Activated CD8-positive, alpha-beta memory T cell treated with anti-CD3 and anti-CD28 coated beads for 1 hour (primary cell): ENCODE data around the gene EREG.
"Not testable (repeated sequence)": the region's sequence is repeated elsewhere in the genome, so short reads cannot be mapped to it uniquely, and the experiment has no call there.

Experiments used
- DNase-seq, 2 donors: peaks; one replicate each; pipeline ENCODE4 v3.0.0-alpha.2; 2020; ENCODE audit warnings: low read depth in 1 of 2; ENCODE audit errors: extremely low read depth in 1 of 2

Gene EREG

DNA sequence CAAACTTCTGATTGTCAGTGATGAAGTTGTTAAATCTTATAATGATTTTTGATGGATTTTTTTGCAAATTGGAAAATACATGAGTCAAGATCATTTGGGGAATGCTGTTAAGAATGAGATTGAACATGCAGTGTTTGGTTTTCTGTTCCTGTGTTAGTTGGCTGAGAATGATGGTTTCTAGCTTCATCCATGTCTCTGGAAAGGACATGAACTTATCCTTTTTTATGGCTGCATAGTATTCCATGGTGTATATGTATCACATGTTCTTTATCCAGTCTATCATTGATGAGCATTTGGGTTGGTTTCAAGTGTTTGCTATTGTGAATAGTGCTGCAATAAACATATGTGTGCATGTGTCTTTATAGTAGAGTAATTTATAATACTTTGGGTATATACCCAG lies 24.5 kb upstream of the EREG start:
- DNase-seq: not testable (repeated sequence)

DNA sequence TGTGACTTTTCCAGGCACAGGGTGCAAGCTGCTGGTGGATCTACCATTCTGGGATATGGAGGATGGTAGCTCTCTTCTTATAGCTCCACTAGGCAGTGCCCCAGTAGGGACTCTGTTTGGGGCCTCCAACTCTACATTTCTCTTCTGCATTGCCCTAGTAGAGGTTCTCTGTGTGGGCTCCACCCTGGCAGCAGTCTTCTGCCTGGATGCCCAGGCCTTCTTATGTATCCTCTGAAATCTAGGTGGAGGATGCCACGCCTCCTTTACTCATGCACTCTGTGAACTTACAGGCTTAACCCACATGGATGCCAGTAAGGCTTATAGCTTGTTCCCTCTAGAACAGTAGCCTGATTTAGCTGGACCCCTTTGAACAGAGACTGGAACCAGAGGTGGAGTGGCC lies 20.9 kb upstream of the EREG start:
- no peak for DNase-seq

DNA sequence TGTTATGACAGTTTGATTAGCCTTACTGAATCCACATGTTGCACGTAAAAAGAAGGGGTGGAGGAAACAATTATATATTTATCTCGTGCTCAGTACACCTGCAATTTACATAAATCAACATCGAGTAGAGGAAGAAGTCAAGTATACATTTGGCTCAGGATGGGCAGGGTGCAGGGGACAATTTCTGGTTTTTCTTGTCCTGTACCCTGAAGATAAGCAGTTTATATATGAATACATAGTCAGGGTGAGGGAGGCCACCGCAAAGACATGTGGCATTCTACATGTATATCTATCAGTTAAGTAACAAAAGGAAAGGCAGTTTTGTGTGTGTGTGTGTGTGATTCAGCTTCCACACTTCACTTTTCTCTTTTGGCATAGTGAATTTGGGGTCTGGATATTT lies 11.1 kb upstream of the EREG start:
- no peak for DNase-seq

DNA sequence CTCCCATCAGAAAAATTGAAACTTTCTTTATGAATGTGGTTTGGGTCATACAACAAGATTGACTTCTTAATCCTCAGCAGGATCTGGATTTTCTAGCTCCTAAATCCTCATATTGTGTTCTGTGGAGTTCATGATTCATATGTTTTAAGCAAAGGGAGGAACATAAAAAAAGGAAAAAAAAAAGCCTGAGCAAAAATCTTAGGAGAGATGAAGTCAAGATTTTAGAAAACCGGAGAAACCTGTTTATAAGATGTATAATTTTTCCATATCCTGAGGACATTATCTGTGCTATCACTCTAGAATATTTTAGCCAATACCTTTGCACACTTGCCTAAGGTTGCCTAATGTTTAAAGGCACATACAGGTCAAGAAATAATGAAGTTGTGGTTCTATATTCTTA lies 7.0 kb upstream of the EREG start:
- DNase-seq: no peak

DNA sequence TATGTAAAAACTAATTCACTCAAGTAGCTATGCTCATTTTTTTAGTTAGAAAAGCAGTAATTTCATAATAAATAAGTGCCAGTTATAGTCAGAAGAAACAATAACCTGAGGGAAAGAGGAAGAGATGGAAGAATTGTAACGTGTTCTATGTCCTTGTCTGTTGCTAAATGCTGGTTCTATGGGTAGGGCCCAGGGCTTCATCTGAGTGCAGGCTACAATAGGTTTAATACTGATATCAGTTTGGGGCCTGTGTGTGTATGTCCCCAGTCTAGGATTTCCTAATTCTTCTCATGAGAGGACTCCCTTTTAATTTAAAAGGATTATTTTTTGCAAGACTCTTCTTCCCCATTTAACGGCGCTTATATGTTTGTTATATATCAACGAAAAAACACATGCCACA lies 3.3 kb upstream of the EREG start:
- DNase-seq: no peak

DNA sequence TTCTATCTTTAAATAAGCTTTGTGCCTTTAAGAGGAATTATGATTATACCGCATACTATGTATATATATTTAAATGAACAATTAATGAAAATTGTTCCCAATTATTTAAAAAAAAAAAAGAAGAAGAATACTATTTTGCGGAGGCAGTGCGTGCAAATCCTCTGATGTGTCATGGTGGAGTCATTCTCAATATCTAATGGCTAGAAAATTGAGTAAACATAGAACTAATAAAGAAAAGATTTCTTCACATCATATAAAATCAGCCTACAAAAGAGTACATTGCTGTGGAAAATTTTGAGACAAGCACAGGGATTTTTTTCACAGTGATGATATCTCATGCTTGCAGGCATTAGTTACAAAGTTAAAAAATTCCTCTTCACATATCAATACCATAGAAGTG lies 2.6 kb upstream of the EREG start:
- no peak for DNase-seq

DNA sequence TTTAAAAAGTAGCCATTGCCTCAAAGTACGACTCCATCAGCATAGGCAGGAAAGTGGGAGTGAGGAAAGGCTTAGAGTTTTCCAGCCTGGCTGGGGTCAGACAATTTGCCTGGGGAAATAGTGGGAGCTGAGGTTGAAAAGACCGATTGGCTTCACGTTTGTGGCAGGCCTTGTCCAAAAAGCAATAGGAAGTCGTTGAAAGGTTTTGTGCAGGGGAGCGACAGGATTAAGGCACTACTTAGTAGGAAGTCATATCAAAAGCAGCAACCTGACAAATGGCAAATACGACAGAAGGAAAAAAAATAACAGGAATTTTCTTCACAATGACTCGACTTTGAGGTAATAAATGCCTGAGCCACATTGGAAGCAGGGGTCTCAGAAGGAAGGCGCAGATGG lies 691 bp upstream of the EREG start:
- no peak for DNase-seq

DNA sequence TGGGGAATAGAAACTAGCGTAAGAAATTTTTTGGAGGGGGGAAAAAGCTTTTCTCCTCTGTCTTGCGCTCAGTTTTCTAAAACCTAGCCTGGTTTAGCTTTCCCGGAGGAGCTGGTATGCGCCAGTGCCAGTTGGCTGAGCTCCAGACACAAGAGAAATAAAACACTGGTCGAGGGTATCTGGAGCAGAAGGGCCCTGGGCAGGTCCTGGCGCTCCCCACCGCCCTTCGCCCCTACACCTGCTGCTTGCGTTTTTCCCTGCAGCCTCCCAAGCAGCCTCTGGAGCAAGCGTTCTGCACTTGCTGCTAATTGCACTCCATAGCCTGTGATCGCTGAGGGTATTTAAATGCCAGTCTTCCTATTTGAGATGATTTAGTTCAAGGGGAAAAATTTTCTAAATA lies 816 bp downstream of the EREG start:
- no peak for DNase-seq

DNA sequence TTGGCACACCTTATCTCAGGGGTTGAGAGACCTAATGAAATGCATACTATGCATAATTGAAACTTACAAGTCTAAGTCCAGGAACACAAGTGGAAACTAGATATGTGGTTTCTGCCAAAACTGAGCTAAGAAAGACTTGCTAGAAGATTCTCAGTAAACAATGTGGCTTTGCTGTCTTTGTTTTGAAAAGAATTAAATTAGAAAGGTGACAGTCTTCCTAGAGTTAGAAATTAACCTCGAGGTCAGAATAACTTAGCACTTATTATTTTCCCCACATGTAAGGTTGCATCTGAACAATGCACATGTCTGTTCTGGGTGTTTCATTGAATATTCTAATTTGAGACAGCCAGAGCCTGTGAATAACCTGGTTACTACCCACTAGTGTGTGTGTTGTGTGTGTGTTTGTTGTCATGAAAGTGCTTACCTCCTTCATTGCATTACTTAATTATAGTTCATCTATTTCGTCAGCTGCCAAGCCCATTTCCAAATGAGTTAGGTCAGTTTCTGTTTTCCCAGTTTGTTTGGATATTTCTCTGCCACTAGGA lies 1.5 kb downstream of the EREG start:
- DNase-seq: no peak

DNA sequence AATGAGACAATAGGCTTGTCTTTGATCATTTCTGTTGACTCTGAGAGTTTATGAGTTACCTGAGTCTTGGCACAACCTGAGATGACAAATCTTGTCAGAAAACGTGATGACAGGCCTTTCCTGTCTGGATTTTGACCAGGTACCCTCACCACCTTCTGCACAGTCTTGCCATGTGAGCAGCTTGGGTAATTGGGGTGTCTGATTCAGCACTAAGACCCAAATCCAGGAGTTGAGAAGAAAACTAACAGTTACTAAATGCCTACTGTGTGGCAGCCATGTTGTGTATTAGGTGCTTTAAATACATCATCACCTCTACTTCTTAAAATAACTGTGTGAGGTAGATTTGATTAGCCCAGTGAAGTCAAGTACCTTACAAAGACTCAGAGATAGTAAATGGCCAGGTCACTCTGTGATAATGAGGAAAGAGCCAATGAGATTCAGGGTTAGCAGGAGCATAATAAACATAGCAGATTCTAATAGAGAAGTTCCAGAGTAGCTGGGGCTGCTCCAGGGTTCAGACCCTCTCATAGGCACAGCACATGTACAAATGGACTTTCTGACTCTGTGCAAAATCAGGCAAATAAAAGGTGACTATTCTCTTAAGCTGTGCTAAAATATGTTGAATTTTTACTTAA lies 2.8 kb downstream of the EREG start:
- no peak for DNase-seq

DNA sequence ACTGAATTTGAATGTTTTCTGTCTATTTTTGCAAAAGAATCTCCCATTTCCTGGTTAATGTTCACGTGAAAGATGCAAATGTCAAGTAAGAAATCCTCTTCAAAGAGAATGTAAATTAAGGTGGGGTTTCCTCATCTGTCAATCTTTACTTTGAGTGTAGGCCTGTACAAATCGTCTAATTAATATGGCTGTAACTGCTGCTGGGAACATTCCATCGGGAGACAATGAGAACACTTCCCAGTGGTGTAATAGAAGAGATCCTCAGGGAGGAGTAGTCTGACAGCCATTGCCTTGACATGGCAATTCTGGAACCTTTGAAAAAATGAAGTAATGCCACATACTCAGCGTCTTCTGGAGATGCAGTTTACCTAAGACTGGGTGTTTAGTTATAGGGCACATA lies 3.7 kb downstream of the EREG start:
- no peak for DNase-seq

DNA sequence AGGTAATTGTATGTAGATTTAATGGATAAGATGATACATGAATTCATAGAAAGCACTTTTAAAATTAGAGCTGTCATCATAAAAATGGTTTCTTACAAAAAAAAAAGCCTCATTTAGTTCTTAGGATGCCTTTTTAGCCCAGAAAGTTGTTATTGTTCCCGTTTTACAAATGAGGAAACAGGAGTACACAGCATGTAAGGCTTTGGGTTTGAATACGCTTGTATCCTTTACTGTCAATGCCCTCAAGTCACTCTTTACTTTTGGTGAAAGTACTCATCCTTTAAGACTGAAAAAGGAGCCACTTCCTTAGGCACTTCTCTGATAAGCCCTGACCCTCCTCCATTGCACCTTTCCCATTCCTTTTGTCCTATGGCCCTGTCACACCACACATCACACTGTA lies 4.9 kb downstream of the EREG start:
- DNase-seq: no peak

DNA sequence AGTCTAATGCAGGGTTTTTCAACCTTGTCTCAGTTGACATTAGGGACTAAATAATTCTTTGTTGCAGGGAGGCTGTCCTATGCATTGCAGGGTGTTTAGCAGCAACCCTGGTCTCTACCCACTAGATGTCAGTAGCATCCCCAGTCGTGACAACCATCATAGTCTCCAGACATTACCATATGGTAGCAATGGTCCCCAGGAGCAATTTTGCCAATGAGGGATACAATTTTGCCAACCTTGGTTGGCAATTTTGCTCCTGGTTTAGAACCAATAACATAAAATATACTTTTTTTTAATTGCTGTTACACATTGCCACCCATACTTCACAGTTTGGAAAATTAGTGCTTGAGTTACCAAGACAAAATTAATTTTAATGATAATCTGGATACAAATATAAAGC lies 6.0 kb downstream of the EREG start:
- no peak for DNase-seq

DNA sequence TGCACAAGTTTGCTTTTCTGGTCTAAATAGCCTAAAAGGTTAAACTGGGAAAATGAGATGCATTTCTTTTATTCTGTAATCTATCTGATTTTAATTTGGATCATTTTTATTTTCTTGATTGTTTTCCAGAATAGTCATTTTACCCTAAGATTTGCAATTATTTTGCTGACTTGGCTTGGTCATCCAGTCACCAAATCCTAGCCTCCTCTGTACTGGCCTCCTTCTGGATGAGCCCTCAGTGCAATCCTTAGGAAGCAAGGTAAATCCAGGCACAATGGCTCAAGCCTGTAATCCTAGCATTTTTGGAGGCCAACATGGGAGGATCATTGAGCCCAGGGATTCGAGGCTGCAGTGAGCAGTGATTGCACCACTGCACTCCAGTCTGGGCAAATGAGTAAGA lies 9.2 kb downstream of the EREG start:
- DNase-seq: no peak

DNA sequence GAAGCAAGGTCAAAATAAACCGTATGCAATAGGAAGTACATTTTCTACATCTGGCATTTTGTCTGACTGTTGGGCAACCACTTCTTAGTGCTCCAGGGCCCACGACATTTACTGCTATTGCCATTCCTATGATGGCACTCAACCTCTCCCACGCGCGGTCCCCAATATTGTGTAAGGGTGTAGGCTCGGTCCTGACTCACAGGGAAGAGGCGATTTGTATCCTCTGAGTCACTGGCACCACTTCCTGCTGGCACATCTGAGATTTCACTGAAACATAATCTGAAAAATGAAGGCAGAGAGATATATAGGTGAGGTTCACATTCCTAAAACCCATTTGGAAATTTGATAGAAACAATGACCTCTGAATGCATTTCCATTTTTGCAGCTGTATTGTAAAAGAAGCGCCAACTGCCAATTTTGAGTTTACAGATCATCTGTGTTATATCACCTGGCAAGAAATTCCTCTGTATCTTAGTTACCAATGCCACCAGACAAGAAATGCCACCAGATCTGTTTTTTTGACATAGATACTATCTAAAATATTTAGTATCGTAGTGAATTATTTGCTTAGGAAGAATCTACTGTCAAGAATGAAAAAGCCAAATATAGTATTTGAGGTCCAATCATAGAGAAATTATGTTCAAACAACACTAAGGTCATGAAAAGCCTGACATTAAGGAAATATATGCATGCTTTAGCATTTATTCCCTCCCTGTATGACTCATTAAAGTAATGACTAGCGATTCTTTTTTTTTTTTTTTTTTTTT lies 9.8 kb downstream of the EREG start:
- no peak for DNase-seq

DNA sequence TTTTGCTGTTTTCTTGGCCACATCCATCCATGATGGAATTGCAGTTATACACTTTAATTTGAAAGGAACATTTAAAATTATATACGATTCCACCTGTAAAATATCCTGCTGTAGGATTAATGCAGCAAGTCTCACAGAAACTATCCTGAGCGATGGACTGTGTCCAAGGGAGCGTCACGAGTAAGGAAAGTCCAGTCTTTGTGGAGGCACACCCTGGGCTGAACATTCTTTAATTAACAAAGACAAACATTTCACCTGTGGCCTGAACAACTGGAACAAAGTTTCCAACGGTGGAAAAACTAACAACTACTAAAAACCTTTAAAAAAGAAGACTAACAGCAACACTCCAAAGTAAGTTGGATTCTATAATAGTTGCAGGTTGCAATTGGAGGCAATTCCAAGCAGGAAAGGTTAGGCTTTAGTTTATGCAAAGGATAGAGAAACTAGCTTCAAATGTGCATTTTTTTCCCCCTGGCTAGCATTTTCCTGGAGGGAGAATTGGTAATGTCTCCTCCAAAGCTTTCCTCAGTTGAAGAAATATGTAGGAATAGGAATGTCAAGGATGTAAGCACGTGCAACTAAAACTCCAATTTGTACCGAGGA lies 11.0 kb downstream of the EREG start:
- DNase-seq: no peak

DNA sequence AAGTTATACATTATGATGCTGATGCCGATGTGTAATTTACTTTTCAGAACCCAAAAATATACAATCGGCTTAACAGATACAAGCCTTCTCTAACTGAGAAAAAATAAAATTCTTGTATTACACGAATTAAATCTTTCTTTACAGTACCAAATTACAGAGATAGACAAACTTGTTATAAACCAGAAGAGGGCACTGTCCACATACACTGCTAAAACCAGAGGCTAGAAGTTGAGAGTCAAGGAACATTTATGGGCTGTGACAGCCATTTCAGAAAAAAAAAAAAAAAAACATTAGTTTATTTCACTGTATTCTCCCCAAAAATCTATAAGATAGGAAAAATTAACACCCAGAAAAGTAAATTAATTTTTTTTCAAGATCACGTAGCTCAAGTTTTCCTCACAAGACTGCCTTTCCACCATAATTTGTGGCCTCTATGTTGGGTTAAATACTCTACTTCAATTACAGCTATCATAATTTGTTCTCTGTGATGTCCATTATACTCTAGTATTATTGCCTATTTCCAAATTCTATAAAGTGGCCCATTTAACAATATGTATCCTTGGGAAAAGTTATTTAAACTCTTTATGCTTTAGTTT lies 12.0 kb downstream of the EREG start:
- no peak for DNase-seq

DNA sequence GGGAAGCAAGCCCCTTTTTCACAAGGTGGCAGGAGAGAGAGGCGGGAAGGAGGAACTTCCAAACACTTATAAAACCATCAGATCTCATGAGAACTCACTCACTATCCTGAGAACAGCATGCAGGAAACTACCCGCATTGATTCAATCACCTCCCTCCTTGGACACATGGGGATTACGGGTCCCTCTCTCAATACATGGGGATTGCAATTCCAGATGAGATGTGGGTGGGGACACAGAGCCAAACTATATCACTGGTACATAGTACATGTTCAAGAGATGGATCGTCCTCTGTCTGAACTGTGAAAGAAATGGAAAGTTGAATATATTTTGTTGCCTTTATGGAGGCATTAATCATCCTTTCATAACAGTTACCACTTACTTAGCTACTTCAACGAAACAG lies 12.8 kb downstream of the EREG start:
- no peak for DNase-seq

DNA sequence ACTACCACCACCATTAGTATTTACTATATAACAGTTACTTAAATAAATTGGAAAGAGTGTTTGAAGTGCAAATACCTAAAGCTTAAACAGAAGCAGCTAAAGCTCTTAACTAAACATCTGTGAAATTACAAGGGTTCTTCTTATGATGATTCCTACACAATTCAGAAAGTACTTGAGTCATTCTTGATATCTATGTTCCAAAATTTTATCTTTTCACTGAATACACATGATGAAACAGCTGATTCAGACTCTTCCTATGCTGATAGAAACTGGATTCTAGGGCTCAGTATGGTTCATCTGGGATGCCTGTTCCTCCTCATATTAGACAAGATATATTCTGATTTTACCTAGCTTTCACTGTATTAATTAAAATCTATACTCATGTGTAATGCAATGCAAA lies 13.6 kb downstream of the EREG start:
- DNase-seq: no peak

DNA sequence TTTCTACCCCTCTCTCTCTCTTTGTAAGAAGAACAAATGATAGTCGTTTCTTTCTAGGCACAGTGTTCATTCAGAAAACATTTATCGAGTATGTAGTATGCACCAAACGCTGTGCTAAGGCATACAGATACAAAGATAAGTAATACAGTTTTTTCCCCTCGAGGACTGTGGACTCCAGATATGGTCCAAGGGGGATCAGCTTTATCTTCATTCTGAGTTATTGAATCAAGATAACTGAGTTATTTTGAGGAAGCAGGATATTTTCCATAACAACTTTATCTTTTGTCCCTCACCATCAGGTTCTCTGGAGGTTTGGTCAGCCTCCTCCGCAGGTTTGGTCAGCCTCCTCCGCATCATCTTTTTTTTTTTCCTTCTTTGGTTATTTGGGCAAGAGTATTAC lies 15.0 kb downstream of the EREG start:
- DNase-seq: no peak

DNA sequence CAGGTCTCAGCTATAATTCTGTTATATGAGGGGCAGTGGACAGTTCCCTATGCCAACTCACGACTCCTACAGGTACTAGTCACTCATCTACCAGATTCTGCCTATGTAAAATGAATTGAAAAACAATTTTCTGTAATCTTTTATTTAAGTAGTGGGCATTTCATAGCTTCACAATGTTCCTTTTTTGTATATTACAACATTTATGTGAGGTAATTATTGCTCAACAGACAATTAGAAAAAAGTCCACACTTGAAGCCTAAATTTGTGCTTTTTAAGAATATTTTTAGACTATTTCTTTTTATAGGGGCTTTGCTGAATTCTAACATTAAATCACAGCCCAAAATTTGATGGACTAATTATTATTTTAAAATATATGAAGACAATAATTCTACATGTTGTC lies 20.4 kb downstream of the EREG start:
- no peak for DNase-seq

DNA sequence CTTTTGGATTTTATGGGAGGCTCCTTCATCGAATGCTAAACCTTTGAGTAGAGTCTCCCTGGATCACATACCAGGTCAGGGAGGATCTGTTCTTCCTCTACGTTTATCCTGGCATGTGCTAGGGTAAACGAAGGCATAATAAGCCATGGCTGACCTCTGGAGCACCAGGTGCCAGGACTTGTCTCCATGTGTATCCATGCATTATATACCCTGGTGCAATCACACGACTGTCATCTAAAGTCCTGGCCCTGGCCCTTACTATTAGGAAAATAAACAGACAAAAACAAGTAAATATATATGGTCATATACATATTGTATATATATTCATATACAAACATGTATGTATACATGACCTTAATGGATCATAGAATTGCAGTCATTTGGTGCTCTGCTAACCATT lies 21.2 kb downstream of the EREG start:
- no peak for DNase-seq
